Inferior parietal cortex (tissue), 1 donor: ENCODE results near the gene TUBGCP3.

Experiments
- DNase-seq: peaks from one replicate; pipeline ENCODE4 v3.0.0-alpha.2; 2016; ENCODE audit errors: extremely low spot score

Gene TUBGCP3

DNA sequence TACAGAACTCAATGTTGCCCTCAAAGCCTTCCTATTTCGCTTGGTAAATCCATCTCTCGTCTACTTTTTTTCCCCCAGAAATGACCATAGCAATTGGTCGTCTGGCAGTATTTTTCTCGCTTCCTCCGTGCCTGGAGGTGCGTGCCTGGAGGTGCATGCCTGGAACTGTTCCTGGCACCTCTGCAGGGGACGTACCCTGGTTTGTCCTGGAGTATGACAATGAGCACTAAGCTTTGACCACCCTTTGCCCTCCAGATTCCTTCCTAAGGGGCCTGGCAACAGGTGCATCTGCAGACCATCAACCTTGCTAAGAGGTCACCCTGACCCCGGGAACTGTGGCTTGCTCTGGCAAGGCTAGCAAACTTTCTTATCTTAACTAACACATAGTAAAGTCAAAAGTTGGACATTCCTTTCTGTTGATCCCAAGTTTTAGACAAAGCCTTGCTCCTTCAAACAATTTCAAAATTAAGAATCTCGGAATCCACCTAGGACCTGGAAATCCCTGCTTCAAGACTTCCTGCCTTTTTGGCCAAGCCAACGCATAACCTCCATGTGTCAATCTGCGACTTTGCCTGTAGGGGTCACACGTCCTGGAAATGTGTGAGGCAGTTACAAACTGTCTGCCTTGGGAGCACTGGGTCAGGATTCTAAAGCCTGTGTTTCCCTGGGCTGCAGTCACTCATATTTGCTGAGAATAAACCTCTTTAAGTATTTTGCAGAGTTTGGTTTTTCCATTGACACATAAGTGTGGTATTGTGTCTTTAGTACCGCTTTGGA is 28.8 kb upstream of the TUBGCP3 start:
- DNase-seq, result no peak

DNA sequence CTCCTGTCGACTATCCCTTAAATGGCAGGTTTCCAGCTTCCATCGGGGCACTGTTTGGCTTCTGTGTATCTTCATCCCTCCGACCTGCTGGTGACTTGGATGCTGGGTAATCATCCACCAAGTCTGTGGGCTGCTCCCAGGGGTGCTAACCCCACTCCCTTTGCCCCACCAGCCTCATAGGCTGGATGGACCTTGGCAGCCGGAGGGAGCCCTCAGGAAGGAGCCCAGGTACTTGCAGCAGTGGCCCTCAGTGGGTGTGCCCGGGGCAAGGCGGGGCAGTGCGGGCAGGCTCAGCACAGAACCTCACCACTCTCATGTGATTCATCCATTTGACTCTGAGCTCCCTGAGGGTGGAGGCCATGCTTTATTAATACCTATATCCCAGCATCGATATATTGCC is 27.4 kb upstream of the TUBGCP3 start:
- no peak for DNase-seq

DNA sequence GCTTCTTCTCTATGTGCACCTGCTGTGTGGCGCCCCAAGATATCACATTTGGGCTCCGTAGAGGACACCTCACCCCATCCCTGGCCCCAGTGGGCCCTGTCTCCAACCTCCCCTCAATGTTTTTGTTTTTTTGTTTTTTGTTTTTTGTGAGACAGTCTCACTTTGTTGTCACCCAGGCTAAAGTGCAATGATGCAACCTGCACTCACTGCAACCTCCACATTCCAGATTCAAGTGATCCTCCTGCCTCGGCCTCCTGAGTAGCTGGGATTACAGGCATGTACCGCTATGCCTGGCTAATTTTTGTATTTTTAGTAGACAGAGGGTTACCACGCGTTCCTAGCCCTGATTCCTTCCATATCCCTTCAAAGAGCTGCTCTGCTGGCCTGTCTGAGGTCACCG is 26.9 kb upstream of the TUBGCP3 start:
- no peak for DNase-seq

DNA sequence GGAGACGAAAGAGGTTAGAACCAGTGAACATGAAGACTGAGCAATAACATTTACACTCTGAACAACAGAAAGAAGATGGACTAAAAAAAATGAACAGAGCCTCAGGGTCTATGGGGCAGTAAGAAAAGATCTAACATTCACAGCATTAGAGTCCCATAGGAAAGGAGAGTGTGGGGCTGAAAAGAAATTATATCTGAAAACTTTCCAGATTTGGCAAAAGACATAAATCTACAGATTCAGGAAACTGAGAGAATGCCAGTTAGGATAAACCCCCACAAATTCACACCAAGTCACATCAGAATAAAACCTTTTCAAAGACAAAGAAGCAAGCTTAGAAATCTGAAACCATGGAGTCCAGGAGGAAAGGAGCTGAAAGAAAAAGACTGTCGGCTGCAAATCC is 20.3 kb upstream of the TUBGCP3 start:
- no peak for DNase-seq

DNA sequence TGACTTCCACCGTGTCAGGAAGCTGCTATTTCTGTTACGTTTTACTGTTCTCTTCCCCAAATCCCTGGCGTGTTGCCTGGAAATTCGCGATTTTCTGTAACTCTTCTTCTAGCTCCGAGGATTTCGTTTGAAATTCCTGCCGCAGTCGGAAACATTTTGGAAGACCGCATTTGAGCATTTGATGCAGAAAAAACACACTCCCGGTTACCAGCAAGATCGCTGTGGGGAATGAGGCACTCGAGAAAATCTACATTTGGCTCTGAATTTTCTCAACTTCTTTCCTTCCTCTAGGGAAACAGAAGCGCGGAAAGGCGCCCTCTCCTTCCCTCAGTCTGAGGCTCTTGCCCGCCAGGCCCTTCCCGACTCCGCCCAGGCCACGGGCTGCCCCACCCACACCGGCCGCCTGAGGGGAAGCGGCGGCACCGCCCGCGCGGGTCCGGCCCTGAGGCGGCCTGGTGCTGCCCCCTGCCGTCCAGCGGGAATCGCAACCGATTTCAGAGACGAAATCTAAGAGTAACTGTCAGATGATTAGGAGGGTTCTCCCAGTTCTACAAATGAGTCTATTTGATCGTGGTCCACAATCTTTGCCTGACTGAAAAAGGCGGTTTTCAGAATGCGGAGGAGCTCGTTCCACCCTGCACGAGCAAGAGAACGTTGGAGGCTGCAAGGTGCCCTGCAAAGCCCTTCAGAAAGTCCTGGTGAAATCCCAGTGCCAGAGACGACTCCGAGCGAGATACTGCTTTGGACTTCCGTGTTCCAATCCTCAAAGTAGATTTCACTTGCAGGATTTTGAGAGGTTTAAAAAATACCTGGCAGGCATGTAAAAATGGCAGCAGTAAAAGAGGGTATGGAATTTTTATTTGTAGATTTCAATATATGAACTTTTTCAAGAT is 18.4 kb upstream of the TUBGCP3 start:
- DNase-seq, result peak; percentile 84

DNA sequence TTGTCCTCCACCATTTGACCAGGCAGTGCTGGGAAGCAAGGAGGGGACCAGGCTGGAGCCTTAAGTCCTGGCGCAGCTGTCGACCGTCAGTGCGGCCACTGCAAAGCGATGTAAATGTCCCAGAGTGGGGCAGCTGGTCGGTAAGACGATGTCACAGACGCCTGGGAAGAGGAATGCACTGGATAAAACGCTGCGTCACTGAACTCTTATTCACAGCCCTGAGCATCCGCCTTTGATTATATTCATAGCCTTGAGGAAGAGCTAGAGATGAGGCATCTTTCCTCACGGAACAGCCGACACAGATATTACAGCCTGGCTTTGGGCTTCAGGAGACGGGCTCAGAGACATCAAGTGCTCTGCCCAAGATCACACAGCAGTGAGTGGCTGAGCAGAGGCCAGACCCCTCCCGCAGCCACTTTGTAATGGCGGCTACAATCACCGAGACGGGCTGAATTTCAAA is 17.6 kb upstream of the TUBGCP3 start:
- no peak for DNase-seq

DNA sequence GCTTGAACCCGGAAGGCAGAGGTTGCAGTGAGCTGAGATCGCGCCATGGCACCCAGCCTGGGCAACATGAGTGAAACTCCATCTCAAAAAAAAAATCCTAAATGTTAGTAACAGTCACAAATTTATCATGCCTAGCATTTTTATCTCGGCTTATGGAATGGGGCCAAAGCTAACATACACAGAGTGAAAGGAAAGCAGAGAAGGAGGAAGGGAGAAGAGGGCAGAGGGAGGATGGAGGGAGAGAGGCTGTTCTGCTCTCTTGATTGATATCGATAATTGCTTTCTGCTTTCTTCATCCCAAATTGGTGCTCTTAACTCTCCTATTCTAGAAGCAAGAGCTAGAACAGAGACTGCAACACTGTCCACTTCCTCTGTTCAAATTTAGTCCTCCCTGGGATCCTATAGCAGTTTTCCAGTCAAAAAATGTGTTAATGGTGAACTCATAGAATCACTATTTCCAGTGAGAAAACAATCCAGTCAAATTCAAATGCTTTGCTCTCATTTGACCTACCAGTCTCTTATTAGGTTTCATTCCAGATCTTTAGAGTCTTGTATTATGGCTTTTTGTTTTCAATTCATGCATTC is 15.8 kb upstream of the TUBGCP3 start:
- no peak for DNase-seq

DNA sequence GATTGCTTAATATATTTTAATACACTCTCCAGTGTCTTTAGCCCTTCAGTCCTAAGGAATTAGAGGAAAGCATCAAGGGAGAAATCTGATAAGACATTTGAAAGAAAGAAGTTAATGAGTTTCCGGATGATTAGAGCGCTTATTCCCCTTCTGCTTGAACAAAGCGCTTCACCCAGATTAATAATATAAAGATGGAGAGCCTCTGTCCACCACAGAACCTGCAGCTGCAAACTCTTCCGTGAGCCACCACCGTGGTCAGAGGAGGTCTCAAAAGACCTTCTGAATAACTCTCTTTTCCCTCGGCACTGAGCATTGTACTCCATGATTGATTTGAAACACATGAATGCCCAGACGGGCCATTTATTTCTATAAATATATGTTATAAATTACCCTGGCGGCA is 14.2 kb upstream of the TUBGCP3 start:
- no peak for DNase-seq

DNA sequence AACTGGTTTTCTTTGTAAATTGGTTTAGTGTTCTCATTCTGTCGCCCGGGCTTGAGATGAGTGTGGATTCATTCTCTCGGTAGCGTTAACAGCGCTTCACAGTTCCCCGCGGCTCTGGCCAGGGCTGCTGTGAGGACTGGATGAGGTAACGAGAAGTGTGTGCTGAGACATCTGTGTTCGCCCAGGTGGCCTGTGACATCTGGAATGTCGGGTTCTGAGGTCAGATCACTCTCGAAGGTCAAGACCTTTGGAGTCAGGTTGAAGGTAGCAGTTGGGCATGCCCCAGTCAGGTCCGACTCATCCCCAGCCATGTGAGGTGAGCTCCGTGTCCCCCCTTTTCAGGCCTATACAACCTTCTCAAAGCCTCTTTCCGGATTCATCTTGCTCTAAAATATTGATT is 13.4 kb upstream of the TUBGCP3 start:
- no peak for DNase-seq

DNA sequence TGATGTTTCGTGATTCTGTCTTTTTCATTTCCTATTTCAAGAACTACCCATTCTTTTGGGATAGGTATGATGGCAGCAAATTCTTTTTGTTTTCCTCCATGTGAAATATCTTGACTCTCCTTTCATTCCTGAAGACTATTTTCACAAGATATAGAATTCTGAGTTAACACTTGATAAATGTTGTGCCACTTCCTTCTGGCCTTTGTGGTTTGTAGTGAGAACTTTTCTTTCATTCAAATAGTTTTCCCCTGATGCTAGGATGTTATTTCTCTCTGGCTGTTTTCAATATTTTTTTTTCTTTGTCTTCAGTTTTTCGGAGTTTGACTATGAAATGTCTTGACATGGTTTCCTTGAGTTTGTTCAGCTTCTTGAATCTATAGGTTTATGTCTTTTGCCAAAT is 8.3 kb upstream of the TUBGCP3 start:
- DNase-seq, result no peak

DNA sequence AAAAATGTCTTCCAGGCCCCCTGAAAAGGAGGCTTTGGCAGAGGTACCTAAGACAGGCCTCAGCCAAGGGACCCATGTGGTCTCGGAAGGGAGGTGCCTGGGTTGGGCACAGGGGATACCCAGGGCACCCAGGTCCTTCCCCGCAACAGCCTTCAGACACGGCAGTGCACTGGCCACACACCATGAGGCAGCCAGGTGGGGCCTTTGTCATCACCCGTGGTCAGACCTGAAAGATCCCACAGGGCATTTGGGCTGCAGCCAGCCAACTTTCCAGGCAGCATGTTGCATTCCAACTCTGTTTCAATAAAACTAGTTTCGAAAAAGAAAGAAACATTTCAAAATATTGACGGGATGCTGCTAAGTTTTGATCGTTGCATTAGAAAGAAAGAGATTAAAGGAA is 4.7 kb upstream of the TUBGCP3 start:
- DNase-seq, result no peak

DNA sequence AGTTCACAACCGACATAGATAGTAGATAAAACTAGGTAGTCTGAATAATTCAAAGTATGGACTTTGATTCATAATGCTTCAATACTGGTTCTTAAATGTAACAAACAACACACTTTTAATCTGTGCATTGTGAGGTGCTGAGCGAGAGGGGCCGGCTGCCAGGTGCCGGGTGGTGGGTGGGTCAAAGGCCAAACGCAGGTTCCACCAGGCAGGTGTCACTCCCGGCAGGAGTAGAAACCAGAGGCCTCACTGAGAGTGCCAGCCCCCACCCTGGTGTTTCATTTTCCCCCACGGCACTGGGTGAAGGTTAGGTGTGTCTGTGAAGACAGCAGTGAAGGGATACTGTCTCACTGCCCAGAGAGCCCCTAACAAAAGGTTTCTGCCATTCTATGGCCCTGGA is 4.2 kb upstream of the TUBGCP3 start:
- DNase-seq, result no peak

DNA sequence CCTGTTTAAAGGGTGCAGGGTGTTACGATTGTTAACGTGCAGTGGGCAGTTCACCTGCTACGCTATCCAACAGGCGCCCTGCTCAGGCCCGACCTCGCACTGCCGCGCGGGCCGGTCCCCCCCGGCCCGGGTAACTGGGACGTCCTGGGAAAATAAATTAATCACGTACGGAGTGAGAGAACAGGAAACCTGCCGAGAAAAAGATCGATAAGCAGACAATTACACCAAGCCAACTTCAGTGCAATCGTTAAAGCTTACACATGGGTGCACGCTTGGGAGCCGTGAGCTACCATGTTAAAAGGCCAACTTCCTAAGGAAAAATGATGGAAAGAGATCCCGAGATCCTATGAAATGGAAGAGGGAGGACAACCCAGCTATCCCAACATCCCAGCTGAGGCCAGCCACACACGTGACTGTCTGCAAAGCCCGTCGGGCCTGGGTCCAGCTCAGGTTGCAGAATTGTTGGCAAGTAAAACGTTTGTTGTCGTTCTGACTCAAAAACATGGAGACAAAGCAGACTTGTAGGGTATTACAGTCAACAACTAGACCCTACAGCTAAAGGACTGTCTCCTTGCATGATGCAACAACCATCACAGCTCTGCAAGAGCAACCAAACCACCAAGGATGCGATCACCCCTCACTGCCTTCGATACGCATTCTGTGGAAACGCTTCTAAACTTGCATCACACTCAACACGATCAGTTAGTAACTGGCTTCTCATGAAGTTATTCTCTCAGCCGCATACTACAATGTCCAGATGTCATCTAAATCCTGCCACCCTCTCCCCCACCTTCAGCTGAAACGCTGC is 741 bp upstream of the TUBGCP3 start:
- DNase-seq, result peak; percentile 4

DNA sequence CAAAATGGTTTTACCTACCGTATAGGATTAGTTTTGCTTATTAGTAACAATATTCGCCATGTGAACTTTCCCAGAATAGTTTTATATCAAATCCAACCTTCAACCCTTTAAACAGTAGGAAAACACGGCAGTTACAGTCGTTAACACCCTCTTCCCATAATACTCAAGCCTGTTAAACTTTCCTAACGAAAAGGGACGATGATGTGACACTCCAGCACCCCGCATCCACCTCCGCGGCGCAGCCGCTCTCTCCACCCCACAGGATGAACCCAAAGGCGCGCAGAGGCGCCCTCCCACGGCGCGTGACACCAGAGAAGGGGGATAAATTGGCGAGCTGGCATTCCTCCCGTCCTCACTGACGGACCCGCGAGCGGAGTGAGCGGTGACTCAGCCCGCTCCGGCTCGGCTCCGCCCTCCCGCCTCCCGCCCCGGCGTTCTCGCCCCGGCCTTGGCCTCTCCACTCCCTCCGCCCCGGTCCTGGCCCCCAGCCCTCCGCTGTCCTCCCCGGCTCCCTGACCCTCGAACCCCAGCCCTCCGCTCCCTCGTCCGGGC is 665 bp downstream of the TUBGCP3 start:
- peak; percentile 44 for DNase-seq

DNA sequence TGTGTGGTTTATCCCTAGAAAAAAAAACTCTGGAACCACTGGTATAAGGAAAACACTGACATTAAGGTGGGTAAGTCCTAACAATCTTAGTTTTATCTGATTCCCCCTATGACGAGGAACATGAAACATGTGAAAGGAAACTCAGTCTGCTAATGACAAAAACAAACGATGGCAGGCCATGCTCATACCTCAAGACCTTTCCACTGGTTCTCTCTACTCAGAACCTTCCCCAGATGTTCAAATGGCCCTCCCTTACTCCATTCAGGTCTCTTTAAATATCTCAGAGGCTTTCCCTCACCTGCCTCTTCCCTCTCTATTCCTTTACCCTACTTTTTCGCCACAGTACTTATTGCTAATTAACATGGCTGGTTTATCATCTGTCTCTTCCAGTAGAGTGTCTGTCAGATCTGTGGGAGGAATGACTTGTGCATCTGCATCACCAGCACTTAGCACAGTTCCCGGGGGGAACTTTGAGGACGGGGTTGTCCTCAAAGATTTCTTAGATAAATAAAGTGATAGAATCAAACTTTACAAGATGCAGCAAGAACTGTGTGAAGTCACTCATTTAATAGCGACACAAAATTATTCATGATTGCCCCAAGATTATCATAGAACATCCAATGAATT is 1.5 kb downstream of the TUBGCP3 start:
- DNase-seq, result no peak

DNA sequence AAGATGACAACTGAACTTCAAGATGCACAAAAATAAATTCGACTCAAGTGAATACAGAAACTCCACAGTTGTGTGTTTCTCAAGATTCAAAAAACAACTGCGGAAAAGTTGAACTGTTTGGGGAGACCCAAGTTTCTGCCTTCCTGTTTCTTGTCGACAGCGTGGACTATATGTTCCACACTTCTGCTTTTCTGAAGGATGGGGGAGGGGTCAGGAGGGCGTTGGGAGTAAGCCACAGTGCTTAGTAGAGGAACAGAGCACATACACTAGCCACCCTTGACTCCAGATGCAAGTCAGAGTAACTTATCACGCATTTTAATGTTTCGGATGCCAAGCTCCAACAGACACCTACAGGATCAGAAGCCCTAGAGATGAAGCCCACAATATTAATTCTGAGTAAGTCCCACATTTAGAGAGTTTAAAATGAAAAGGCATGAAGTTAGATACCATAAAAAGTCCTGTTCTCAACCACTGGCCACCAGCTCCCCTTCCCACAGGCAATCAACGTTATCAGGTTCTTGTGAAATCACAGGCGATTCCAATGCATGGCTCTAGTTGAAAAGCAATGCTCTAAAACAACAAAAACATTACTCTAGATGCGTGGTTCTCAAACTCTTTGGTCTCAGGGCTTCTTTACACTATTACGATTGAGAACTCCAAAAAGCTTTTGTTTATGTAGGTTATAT is 4.2 kb downstream of the TUBGCP3 start:
- DNase-seq, result peak; percentile 8

DNA sequence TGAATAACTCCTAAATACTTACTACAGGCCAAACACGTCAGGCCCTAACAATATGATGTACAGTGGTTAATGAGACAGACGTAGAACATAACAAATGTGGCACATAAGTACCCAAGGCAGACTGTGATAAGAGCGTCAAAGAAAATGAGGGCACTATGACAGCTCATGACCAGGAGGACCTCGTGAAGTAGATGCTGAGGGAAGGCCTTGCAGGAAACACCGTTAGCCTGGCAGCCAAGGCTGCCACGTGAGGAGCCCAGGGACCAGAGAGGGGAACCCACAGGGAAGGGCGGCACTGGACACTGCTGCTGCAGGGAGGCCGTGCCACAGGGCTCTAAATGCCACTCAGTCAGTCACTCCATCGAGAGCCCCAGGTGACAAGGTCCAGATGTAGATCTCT is 5.7 kb downstream of the TUBGCP3 start:
- DNase-seq, result no peak

DNA sequence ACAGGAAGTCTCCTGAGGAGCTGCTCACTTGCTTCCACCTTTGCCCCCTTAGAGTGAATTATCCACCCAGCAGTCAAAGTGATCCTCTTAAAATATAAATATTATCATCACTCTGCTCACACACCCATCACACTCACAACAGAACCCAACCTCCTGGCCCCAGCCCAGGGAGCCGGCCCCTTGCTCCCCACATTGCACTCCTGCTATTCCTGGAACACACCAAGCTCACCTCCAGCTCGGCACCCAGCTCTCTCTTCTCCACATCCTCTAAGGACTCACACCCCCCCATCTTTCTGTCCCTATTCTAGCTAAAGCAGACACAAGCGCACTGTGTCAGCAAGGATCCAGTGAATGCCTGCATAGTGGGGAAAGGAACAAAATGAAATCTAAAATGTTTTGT is 7.0 kb downstream of the TUBGCP3 start:
- DNase-seq, result no peak

DNA sequence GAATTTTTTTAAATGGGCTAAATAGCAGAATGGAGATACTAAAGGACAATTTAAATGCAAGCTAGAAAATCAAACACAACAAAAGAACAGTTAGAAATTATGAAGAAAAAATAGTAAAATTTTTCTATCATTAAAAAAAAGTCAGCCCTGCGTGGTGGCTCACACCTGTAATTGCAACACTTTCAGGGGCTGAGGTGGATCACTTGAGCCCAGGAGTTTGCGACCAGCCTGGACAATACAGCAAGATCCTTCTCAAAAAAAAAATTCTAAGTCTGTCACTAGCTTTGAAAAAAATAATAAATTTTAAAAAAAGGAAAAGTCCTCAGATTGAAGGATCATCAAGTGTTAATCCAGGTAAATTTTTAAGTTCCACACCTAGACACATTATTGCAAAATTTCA is 7.7 kb downstream of the TUBGCP3 start:
- no peak for DNase-seq

DNA sequence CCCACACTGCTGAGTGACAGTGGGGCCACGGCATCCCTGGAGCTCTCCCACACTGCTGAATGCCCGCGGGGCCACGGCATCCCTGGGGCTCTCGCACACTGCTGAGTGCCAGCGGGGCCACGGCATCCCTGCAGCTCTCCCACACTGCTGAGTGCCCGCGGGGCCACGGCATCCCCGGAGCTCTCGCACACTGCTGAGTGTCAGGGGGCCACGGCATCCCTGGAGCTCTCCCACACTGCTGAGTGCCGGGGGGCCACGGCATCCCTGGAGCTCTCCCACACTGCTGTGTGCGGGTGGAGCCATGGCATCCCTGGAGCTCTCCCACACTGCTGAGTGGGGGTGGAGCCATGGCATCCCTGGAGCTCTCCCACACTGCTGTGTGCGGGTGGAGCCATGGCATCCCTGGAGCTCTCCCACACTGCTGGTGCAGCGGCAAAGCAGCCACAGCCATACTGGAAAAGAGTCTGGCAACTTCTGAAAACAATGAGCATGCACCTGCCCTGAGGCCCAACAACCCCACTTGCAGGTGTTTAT is 8.6 kb downstream of the TUBGCP3 start:
- no peak for DNase-seq
